Measurements from ENCODE around the gene MYOF.

MYOF gene

GRCh38 chr10:93485690-93486089 lies 3.6 kb upstream of the MYOF start:
- DNase-seq (ENCODE audit: low read depth): no peak
- TF ChIP-seq CTCF (IDR thresholded peaks at IDR 0.05; ENCODE audit: low read depth, low read length, missing control alignments): no peak
- H3K4me3 ChIP-seq (ENCODE audit: low read depth, low read length): no peak overlapping the region

- TF ChIP-seq CTCF (IDR thresholded peaks at IDR 0.05; ENCODE audit: low read depth, low read length, missing control alignments): no peak
These were observed 443 bp downstream of the MYOF start for GRCh38 chr10:93481637-93482144.

GRCh38 chr10:93478873-93479272 lies 3.3 kb downstream of the MYOF start:
- TF ChIP-seq CTCF (IDR thresholded peaks at IDR 0.05; ENCODE audit: low read depth, low read length, missing control alignments): no peak
- H3K4me3 ChIP-seq (ENCODE audit: low read depth, low read length): no peak overlapping the region
- no peak for DNase-seq (ENCODE audit: low read depth)

More at GRCh38 chr10:93481637-93482144, 443 bp downstream of the MYOF start:
- DNase-seq (ENCODE audit: low read depth): no peak
- no peak overlapping the region; the same call in 1 of the 2 replicates for H3K4me3 ChIP-seq (ENCODE audit: low read depth, low read length)

GRCh38 chr10:93476756-93477155 lies 5.4 kb downstream of the MYOF start:
- TF ChIP-seq CTCF (IDR thresholded peaks at IDR 0.05; ENCODE audit: low read depth, low read length, missing control alignments): no peak
- no peak for DNase-seq (ENCODE audit: low read depth)
- no peak overlapping the region for H3K4me3 ChIP-seq (ENCODE audit: low read depth, low read length)

- no peak for TF ChIP-seq CTCF (IDR thresholded peaks at IDR 0.05; ENCODE audit: low read depth, low read length, missing control alignments)
- H3K4me3 ChIP-seq (ENCODE audit: low read depth, low read length): no peak overlapping the region
- DNase-seq (ENCODE audit: low read depth): no peak
These were observed 6.3 kb downstream of the MYOF start for GRCh38 chr10:93475871-93476270.

- no peak overlapping the region for H3K4me3 ChIP-seq (ENCODE audit: low read depth, low read length)
- no peak for DNase-seq (ENCODE audit: low read depth)
- TF ChIP-seq CTCF (IDR thresholded peaks at IDR 0.05; ENCODE audit: low read depth, low read length, missing control alignments): no peak
These were observed 6.9 kb downstream of the MYOF start for GRCh38 chr10:93475227-93475626.

- no peak for TF ChIP-seq CTCF (IDR thresholded peaks at IDR 0.05; ENCODE audit: low read depth, low read length, missing control alignments)
- no peak for DNase-seq (ENCODE audit: low read depth)
- H3K4me3 ChIP-seq (ENCODE audit: low read depth, low read length): no peak overlapping the region
These were observed 8.2 kb downstream of the MYOF start for GRCh38 chr10:93473804-93474472.
